ENCODE data around the gene GALNT16.

GALNT16 gene

DNA sequence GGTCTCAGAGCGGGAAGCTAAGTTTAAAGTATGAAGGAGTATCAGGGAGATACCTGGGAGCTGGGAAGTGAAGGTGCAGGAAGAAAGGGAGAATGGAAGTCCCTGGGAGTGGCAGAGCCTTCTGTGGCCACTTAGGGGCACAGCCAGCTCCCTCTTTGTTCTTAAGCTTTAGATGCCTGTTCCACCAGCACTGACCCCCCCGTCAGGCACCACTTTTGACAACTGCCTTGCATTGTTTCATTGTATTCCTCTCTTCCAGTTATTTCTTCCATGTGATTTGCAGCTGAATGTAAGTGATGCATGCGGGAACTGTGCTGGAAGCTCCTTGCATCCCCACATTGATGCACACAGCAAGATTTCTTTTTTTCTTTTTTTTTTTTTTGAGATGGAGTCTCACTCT, 2.6 kb downstream of the GALNT16 start:
- no peak for TF ChIP-seq EZH2phosphoT487 (IDR thresholded peaks at IDR 0.05; ENCODE audit: borderline replicate concordance)
- Histone ChIP-seq H3K9me3 (ENCODE audit: insufficient read depth, low read depth, low read length) (no peaks in the 10 kb centered on the region), H3K27me3 (ENCODE audit: insufficient read depth, low read length, poor library complexity, severe bottlenecking) (no peaks in the 10 kb centered on the region), H4K20me1 (ENCODE audit: insufficient read depth, low read length, poor library complexity, severe bottlenecking) (no peaks in the 10 kb centered on the region), H3K9ac (ENCODE audit: low read depth, low read length, poor library complexity, severe bottlenecking) (no peak overlapping the region), H3K79me2 (ENCODE audit: insufficient read depth, low read length) (no peaks in the 10 kb centered on the region), H3K4me3 (ENCODE audit: low read length, poor library complexity, severe bottlenecking) (no peak overlapping the region), H3K4me1 (ENCODE audit: insufficient read depth, low read length, poor library complexity, severe bottlenecking) (no peaks in the 10 kb centered on the region), H3F3A (ENCODE audit: low read depth) (no peaks in the 10 kb centered on the region), H3K4me2 (ENCODE audit: low read depth, low read length, poor library complexity, severe bottlenecking) (no peak overlapping the region), H3K9me2 (replicated peaks; ENCODE audit: low read depth, low read length) (no peaks in the 10 kb centered on the region), H3K36me3 (ENCODE audit: insufficient read depth, low read length) (no peaks in the 10 kb centered on the region), H2AFZ (ENCODE audit: low read length) (no peak overlapping the region)

DNA sequence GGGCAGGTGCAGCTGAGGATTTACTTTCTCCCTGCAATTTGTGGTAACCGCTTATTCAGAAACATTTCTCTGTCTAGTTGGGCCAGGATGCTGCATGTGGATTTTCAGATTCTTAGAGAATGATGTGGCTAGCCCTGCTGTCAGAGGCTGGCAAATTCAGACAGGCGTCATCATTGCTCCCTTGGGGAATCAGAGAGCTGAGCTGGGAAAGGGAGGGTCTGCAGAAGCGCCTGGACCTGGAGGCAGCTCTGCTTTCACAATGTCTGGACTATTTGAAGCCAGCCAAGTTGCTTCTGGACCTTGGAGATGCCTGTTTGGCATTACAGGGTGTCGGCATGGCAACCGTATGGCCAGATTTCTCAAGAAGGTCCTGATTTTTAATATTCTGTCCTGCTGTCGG, 3.4 kb downstream of the GALNT16 start:
- no peak overlapping the region for H3K9ac ChIP-seq (ENCODE audit: low read depth, low read length, poor library complexity, severe bottlenecking)

DNA sequence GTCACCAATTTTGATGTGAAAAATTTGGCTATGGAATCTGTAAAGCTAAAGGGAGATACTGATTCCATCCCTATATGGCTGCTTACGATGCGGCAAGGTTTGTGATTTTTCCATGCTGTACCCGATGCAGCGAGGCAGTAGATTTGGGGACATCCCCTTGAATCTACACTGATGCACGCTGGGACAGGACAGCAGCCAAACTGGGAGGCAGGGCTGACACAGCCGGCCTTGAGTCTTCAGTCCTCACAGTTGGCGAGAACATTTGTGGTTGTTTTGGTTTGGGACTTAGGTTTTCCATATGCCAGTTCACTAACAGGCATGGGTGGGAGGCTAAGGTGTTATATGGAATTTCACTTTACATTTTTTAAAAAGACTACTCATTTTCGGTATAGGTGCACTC, 3.8 kb downstream of the GALNT16 start:
- Histone ChIP-seq H3K27me3 (ENCODE audit: insufficient read depth, low read length, poor library complexity, severe bottlenecking) (no peaks in the 10 kb centered on the region), H2AFZ (ENCODE audit: low read length) (no peak overlapping the region), H3K36me3 (ENCODE audit: insufficient read depth, low read length) (no peaks in the 10 kb centered on the region), H3K4me3 (ENCODE audit: low read length, poor library complexity, severe bottlenecking) (no peak overlapping the region), H3F3A (ENCODE audit: low read depth) (no peaks in the 10 kb centered on the region), H3K9ac (ENCODE audit: low read depth, low read length, poor library complexity, severe bottlenecking) (no peak overlapping the region), H3K9me2 (replicated peaks; ENCODE audit: low read depth, low read length) (no peaks in the 10 kb centered on the region), H3K4me1 (ENCODE audit: insufficient read depth, low read length, poor library complexity, severe bottlenecking) (no peaks in the 10 kb centered on the region), H3K9me3 (ENCODE audit: insufficient read depth, low read depth, low read length) (no peaks in the 10 kb centered on the region), H3K79me2 (ENCODE audit: insufficient read depth, low read length) (no peaks in the 10 kb centered on the region), H4K20me1 (ENCODE audit: insufficient read depth, low read length, poor library complexity, severe bottlenecking) (no peaks in the 10 kb centered on the region), H3K4me2 (ENCODE audit: low read depth, low read length, poor library complexity, severe bottlenecking) (no peak overlapping the region)
- no peak for TF ChIP-seq EZH2phosphoT487 (IDR thresholded peaks at IDR 0.05; ENCODE audit: borderline replicate concordance)
- TF ChIP-seq, protein P1, sequence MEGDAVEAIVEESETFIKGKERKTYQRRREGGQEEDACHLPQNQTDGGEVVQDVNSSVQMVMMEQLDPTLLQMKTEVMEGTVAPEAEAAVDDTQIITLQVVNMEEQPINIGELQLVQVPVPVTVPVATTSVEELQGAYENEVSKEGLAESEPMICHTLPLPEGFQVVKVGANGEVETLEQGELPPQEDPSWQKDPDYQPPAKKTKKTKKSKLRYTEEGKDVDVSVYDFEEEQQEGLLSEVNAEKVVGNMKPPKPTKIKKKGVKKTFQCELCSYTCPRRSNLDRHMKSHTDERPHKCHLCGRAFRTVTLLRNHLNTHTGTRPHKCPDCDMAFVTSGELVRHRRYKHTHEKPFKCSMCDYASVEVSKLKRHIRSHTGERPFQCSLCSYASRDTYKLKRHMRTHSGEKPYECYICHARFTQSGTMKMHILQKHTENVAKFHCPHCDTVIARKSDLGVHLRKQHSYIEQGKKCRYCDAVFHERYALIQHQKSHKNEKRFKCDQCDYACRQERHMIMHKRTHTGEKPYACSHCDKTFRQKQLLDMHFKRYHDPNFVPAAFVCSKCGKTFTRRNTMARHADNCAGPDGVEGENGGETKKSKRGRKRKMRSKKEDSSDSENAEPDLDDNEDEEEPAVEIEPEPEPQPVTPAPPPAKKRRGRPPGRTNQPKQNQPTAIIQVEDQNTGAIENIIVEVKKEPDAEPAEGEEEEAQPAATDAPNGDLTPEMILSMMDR (conservative IDR thresholded peaks at IDR 0.05; ENCODE audit: low read length): no peak

More for the DNA sequence above, 3.4 kb downstream of the GALNT16 start:
- Histone ChIP-seq H3K4me3 (ENCODE audit: low read length, poor library complexity, severe bottlenecking) (no peak overlapping the region), H3K79me2 (ENCODE audit: insufficient read depth, low read length) (no peaks in the 10 kb centered on the region), H3K4me1 (ENCODE audit: insufficient read depth, low read length, poor library complexity, severe bottlenecking) (no peaks in the 10 kb centered on the region), H4K20me1 (ENCODE audit: insufficient read depth, low read length, poor library complexity, severe bottlenecking) (no peaks in the 10 kb centered on the region), H3F3A (ENCODE audit: low read depth) (no peaks in the 10 kb centered on the region), H3K4me2 (ENCODE audit: low read depth, low read length, poor library complexity, severe bottlenecking) (no peak overlapping the region), H2AFZ (ENCODE audit: low read length) (no peak overlapping the region), H3K9me3 (ENCODE audit: insufficient read depth, low read depth, low read length) (no peaks in the 10 kb centered on the region), H3K27me3 (ENCODE audit: insufficient read depth, low read length, poor library complexity, severe bottlenecking) (no peaks in the 10 kb centered on the region), H3K9me2 (replicated peaks; ENCODE audit: low read depth, low read length) (no peaks in the 10 kb centered on the region), H3K36me3 (ENCODE audit: insufficient read depth, low read length) (no peaks in the 10 kb centered on the region)
- TF ChIP-seq, protein P1 (conservative IDR thresholded peaks at IDR 0.05; ENCODE audit: low read length): no peak
- TF ChIP-seq EZH2phosphoT487 (IDR thresholded peaks at IDR 0.05; ENCODE audit: borderline replicate concordance): no peak

DNA sequence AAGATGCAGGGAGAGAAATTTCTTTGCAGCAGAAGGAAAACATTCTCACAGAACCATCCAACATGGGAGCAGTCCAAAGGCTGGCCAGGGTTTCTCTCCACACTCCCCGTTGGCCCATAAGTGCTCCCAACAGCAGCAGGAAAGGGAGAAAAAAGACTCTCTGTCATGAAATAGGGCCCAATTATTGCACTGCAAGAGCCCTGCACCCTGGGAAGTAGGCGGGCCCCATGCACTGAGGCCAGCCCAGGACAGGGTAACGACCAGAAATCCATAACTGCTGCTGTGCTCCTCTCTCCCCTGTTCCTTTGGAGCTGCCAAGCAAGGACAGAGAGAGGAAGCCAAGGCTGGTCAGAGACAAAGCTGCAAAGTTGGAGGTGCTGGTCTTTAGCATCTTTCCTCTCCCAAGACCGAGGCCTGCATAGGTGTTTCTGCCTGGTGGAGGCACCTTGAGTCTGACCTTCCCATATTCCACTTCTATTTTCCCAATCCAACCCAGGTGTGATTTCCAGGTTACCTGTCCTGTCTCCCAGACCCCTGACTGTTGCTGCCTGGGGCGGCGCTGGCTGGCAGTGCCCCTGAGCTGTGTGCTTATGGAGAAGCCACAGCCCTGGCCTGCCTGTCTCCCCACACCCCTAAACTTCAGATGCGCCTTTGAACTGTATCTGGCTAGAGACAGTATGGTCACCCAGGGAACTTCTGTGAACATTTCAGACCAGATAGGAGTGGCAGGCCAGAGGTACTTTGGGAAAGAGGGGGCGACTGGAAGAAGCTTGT, 6.8 kb downstream of the GALNT16 start:
- Histone ChIP-seq H3K27me3 (ENCODE audit: insufficient read depth, low read length, poor library complexity, severe bottlenecking) (no peaks in the 10 kb centered on the region), H4K20me1 (ENCODE audit: insufficient read depth, low read length, poor library complexity, severe bottlenecking) (no peaks in the 10 kb centered on the region), H3K4me2 (ENCODE audit: low read depth, low read length, poor library complexity, severe bottlenecking) (no peak overlapping the region), H2AFZ (ENCODE audit: low read length) (no peak overlapping the region), H3K9ac (ENCODE audit: low read depth, low read length, poor library complexity, severe bottlenecking) (no peak overlapping the region), H3K4me3 (ENCODE audit: low read length, poor library complexity, severe bottlenecking) (no peak overlapping the region), H3K79me2 (ENCODE audit: insufficient read depth, low read length) (no peaks in the 10 kb centered on the region), H3K4me1 (ENCODE audit: insufficient read depth, low read length, poor library complexity, severe bottlenecking) (no peaks in the 10 kb centered on the region), H3K9me2 (replicated peaks; ENCODE audit: low read depth, low read length) (no peaks in the 10 kb centered on the region), H3K36me3 (ENCODE audit: insufficient read depth, low read length) (no peaks in the 10 kb centered on the region), H3F3A (ENCODE audit: low read depth) (no peaks in the 10 kb centered on the region), H3K9me3 (ENCODE audit: insufficient read depth, low read depth, low read length) (no peaks in the 10 kb centered on the region)
- TF ChIP-seq EZH2phosphoT487 (IDR thresholded peaks at IDR 0.05; ENCODE audit: borderline replicate concordance): no peak
- TF ChIP-seq, protein P1 (conservative IDR thresholded peaks at IDR 0.05; ENCODE audit: low read length): no peak

Data from Loucy (cell line).